ENCODE data around the gene CEACAM16. TPM values are rescaled to one million over a fixed set of nuclear protein-coding genes. Genes with fewer than 3 reads are reported as not detected.

CEACAM16 gene
- total RNA-seq, 4 donors from 2014 or later, result not detected

DNA sequence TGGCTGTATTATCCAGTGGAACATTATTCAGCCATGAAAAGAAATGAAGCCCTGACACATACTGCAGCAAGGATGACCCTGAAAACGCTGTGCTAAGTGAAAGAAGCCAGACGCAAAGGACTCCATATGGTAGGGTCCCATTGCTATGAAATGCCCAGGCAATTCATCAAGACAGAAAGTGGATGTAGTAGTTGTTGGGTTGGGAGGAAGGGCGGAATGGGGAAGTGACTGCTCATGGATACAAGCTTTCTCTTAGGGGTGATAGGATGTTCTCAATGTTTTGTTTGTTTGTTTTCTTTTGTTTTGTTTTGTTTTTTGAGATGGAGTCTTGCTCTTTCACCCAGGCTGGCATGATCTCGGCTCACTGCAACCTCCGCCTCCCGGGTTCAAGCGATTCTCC is 11.1 kb upstream of the CEACAM16 start:
- TF ChIP-seq, protein P1, sequence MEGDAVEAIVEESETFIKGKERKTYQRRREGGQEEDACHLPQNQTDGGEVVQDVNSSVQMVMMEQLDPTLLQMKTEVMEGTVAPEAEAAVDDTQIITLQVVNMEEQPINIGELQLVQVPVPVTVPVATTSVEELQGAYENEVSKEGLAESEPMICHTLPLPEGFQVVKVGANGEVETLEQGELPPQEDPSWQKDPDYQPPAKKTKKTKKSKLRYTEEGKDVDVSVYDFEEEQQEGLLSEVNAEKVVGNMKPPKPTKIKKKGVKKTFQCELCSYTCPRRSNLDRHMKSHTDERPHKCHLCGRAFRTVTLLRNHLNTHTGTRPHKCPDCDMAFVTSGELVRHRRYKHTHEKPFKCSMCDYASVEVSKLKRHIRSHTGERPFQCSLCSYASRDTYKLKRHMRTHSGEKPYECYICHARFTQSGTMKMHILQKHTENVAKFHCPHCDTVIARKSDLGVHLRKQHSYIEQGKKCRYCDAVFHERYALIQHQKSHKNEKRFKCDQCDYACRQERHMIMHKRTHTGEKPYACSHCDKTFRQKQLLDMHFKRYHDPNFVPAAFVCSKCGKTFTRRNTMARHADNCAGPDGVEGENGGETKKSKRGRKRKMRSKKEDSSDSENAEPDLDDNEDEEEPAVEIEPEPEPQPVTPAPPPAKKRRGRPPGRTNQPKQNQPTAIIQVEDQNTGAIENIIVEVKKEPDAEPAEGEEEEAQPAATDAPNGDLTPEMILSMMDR (IDR thresholded peaks at IDR 0.05; ENCODE audit: low read depth), result no peak

DNA sequence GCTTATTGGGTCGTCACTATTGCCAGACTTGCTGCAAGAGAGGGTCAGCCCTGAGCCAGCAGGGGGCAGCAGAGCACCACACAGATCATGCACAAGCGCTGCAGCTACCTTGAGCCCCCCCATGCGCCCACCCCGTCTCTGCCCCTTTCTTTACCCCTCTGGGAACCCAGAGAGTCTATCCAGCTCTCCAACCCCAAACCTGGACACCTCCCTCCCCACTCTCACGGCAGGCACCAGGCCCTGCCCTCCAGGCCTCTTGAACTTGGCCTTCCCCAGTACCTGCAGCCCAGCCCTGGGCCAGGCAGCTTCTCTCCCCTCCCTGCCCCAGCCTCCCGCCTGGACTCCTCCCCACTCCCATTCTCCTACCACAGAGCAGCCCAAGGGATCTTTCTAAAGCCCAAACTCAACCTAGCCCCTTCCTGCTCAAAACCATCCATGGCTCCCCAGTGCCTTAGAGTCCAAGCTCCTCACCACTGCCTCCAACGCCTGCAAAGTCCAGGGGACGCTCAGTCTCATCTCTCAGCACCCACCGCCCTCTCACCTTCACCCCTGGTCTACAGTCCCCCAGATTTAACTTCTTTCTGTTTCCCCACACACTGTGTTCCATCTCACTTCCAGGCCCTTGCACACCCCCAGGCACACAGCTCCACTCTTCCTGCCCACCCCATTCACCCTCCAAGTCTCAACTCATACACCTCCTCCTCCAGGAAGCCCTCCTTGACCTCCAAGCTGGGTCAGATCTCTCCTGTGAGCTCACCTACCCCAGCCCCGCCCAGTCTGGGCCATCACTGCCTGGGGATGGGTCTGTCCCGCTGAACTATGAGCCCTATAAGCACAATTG is 9.4 kb upstream of the CEACAM16 start:
- TF ChIP-seq, protein P1 (IDR thresholded peaks at IDR 0.05; ENCODE audit: low read depth), result no peak

DNA sequence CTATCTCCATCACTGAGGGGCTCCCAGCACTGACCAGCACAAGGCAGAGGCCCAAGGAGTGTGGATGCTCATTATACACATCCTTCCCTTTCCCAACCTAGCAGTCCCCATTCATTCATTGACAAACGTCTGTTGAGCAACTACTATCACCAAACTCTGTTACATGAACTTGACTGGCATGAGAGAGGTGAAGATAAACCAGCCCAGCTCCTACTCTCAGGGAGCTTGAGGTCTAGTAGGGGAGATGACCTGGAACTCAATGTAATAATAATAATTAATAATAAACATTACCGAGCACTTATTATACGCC is 8.9 kb upstream of the CEACAM16 start:
- TF ChIP-seq, protein P1 (IDR thresholded peaks at IDR 0.05; ENCODE audit: low read depth), result no peak

DNA sequence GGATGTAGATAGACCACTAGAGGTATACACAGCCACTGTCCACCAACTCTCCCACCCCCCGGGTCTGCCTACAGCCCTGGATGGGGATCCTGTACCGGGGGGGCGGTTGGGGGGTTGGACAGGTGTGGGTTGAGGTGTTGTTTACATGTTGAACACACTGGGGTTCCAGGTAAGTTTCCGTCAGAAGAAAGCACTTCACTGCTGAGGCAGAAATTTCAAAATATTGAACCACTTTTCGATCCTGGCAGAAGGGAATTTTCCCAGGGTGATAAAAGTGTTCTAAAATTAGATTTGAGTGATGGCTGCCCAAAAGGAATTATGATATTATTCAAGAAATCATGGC is 6.6 kb upstream of the CEACAM16 start:
- TF ChIP-seq, protein P1 (IDR thresholded peaks at IDR 0.05; ENCODE audit: low read depth), result no peak

DNA sequence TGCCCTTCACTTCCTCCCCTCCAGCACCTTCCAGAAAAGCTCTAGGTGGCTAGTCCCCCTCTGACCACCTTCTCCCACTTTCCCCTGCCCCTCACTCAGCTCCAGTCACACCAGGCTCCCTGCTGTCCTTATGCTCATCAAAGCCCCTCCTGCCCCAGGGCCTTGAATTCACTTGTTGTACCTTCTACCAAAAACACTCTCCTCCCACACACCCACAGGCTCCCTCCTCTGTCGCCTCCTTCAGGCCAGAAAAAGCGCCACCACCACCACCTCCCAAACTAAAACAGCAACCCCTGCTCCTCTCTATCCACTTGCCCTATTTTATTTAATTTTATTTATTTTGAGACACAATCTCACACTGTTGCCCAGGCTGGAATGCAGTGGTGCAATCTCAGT is 4.8 kb upstream of the CEACAM16 start:
- TF ChIP-seq, protein P1 (IDR thresholded peaks at IDR 0.05; ENCODE audit: low read depth), result no peak

DNA sequence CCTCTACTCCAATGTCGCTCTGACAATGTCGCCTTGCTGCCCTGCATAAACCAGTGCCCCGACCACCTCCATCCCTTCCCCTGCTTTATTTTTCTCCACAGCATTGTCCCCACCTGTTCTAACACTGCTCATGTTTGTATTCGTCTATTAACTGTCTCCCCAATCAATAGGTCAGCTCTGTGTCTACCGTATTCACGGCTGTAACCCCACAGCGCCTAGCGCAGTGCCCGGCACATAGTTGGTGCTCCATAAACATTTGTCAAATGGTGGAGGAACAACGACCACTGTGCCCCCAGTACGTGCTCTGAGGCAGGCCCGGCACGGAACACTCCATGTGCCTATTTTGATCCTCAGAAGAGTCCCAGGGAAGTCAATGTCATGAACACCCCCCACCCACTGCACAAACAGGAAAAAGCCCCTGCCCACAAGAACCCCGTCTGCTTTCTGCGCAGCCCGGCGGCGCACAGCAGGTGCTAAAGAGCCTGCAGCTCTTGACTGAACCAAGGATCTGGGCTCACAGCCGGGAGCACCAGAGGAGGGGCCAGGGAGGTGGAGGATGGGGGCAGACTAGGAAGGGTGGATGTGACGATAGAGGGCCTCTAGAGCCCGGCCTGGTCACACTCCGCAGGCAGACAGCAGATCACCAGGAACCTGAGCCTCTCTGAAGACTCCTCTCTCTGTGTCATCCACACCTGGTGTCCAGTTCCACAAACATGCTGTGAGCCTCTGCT is 1.8 kb upstream of the CEACAM16 start:
- TF ChIP-seq, protein P1 (IDR thresholded peaks at IDR 0.05; ENCODE audit: low read depth), result no peak

DNA sequence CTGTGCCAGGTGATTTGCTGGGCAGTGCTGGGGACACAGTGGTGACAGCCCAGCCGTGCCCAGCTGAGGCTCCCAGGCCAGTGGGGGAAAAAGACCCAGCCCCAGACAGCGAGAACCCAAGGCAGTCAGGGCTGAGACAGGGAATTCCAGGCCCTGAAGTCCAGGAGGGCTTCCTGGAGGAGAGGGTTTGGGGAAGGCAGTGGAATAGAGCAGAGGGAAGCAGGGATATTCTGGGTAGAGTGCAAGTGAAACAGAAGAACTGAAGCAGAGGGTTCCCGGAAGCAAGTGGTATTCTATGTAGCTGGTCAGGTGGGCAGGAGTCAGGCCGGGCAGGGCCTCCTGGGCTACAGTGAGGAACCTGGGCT is 1.3 kb upstream of the CEACAM16 start:
- TF ChIP-seq, protein P1 (IDR thresholded peaks at IDR 0.05; ENCODE audit: low read depth), result no peak

Measured in subcutaneous adipose tissue (tissue), 4 donors.